Measurements from ENCODE around the gene SCLT1.
"Not testable (repeated sequence)": the region's sequence is repeated elsewhere in the genome, so short reads cannot be mapped to it uniquely, and the experiment has no call there.

The SCLT1 gene

GRCh38 chr4:129069537-129069936 lies 23.8 kb downstream of the SCLT1 start:
- DNase-seq = not testable (repeated sequence)

GRCh38 chr4:129064717-129065116 lies 28.6 kb downstream of the SCLT1 start:
- no peak for DNase-seq

- DNase-seq = no peak
These were observed 29.7 kb downstream of the SCLT1 start for GRCh38 chr4:129063640-129064039.

GRCh38 chr4:129062580-129062979 lies 30.8 kb downstream of the SCLT1 start:
- no peak for DNase-seq

- no peak for DNase-seq
These were observed 34.3 kb downstream of the SCLT1 start for GRCh38 chr4:129059028-129059427.

- no peak for DNase-seq
These were observed 47.0 kb downstream of the SCLT1 start for GRCh38 chr4:129046055-129046959.

GRCh38 chr4:129043523-129043922 lies 49.8 kb downstream of the SCLT1 start:
- DNase-seq = no peak

- no peak for DNase-seq
These were observed 52.9 kb downstream of the SCLT1 start for GRCh38 chr4:129040471-129040870.

- no peak for DNase-seq
These were observed 56.2 kb downstream of the SCLT1 start for GRCh38 chr4:129037093-129037492.

GRCh38 chr4:129014566-129015509 lies 78.5 kb downstream of the SCLT1 start:
- DNase-seq = no peak

- DNase-seq = no peak
These were observed 85.2 kb downstream of the SCLT1 start for GRCh38 chr4:129008096-129008495.

- no peak for DNase-seq
These were observed 106.4 kb downstream of the SCLT1 start for GRCh38 chr4:128986908-128987307.

GRCh38 chr4:128986019-128986418 lies 107.3 kb downstream of the SCLT1 start:
- no peak for DNase-seq

GRCh38 chr4:128983771-128984485 lies 109.4 kb downstream of the SCLT1 start:
- no peak for DNase-seq

GRCh38 chr4:128981377-128981776 lies 112.0 kb downstream of the SCLT1 start:
- no peak for DNase-seq

- DNase-seq = no peak
These were observed 112.5 kb downstream of the SCLT1 start for GRCh38 chr4:128980816-128981326.

GRCh38 chr4:128979934-128980333 lies 113.4 kb downstream of the SCLT1 start:
- peak; percentile 78 for DNase-seq

GRCh38 chr4:128978985-128979384 lies 114.4 kb downstream of the SCLT1 start:
- DNase-seq = no peak

- DNase-seq = no peak
These were observed 119.2 kb downstream of the SCLT1 start for GRCh38 chr4:128974136-128974581.

GRCh38 chr4:128973384-128973783 lies 120.0 kb downstream of the SCLT1 start:
- DNase-seq = no peak

- DNase-seq = no peak
These were observed 131.9 kb downstream of the SCLT1 start for GRCh38 chr4:128961405-128961804.

- no peak for DNase-seq
These were observed 135.1 kb downstream of the SCLT1 start for GRCh38 chr4:128958194-128958593.

- DNase-seq = no peak
These were observed 135.9 kb downstream of the SCLT1 start for GRCh38 chr4:128957459-128957858.

Measured in kidney glomerular epithelial cell (primary cell).